GM12892 (cell line): Measurements from ENCODE around the gene KRTAP10-8.

Source experiments
- DNase-seq: peaks from one replicate; pipeline ENCODE4 v3.0.0; 2011; ENCODE audit not compliant: insufficient read length
- FAIRE-seq: peaks from 2 replicates; lab custom pipeline; 2011; peaks lifted over from hg19 to GRCh38; lab: Jason Lieb, UNC
- POLR2A ChIP-seq: IDR thresholded peaks from 2 replicates; pipeline ENCODE4 v1.6.1; 2011; ENCODE audit warnings: low read depth, low read length, control low read depth
- POLR2AphosphoS5 ChIP-seq: IDR thresholded peaks from 2 replicates; pipeline ENCODE4 v1.6.1; 2011; ENCODE audit warnings: low read depth, low read length, control low read depth
- TAF1 ChIP-seq: IDR thresholded peaks from 2 replicates; pipeline ENCODE4 v1.6.1; 2011; ENCODE audit warnings: low read depth, mild to moderate bottlenecking, control low read depth, low read length, borderline replicate concordance

KRTAP10-8 gene

GRCh38 chr21:44648557-44649311 is 36.9 kb downstream of the KRTAP10-8 start:
- FAIRE-seq (no peak), DNase-seq (no peak)
- no peak for TF ChIP-seq TAF1
- TF ChIP-seq POLR2A = no peak
- TF ChIP-seq POLR2AphosphoS5 = no peak

- TF ChIP-seq POLR2AphosphoS5 (no peak), TAF1 (no peak), POLR2A (no peak)
- FAIRE-seq = no peak
- DNase-seq = no peak
Observed at GRCh38 chr21:44649521-44650100, 37.7 kb downstream of the KRTAP10-8 start.

- FAIRE-seq = no peak
- TF ChIP-seq TAF1 (no peak), POLR2AphosphoS5 (no peak), POLR2A (no peak)
- DNase-seq = no peak
Observed at GRCh38 chr21:44650265-44650972, 38.5 kb downstream of the KRTAP10-8 start.

- TF ChIP-seq POLR2A = no peak
- TF ChIP-seq POLR2AphosphoS5 = no peak
- no peak for TF ChIP-seq TAF1
Observed at GRCh38 chr21:44650973-44651675, 39.2 kb downstream of the KRTAP10-8 start.

GRCh38 chr21:44653123-44653522 is 41.2 kb downstream of the KRTAP10-8 start:
- no peak for FAIRE-seq
- DNase-seq = no peak
- no peak for TF ChIP-seq POLR2AphosphoS5
- no peak for TF ChIP-seq POLR2A
- TF ChIP-seq TAF1 = no peak

More at GRCh38 chr21:44650973-44651675, 39.2 kb downstream of the KRTAP10-8 start:
- no peak for FAIRE-seq
- no peak for DNase-seq

GRCh38 chr21:44653656-44654575 is 42.0 kb downstream of the KRTAP10-8 start:
- DNase-seq = no peak
- TF ChIP-seq POLR2AphosphoS5 (no peak), TAF1 (no peak), POLR2A (no peak)
- no peak for FAIRE-seq

- FAIRE-seq (no peak), DNase-seq (no peak)
- TF ChIP-seq POLR2A (no peak), TAF1 (no peak), POLR2AphosphoS5 (no peak)
Observed at GRCh38 chr21:44654576-44655175, 42.8 kb downstream of the KRTAP10-8 start, which contains the start of gene KRTAP12-4. KRTAP12-4 (minus strand) TSS chr21:44654659; CDS start chr21:44654614, 45 bp downstream.

- no peak for DNase-seq
- TF ChIP-seq POLR2AphosphoS5 (no peak), POLR2A (no peak), TAF1 (no peak)
- no peak for FAIRE-seq
Observed at GRCh38 chr21:44656868-44657267, 45.0 kb downstream of the KRTAP10-8 start.

- no peak for FAIRE-seq
- no peak for DNase-seq
- TF ChIP-seq POLR2AphosphoS5 = no peak
- no peak for TF ChIP-seq TAF1
- no peak for TF ChIP-seq POLR2A
Observed at GRCh38 chr21:44657635-44658540, 46.0 kb downstream of the KRTAP10-8 start, which contains the start of gene KRTAP12-3. KRTAP12-3 (plus strand) TSS chr21:44657932; CDS start chr21:44657980, 48 bp downstream.
